H1 (cell line): Measurements from ENCODE around the gene PTPRE. TPM values are rescaled to one million over a fixed set of nuclear protein-coding genes. Genes with fewer than 3 reads are reported as not detected.

Experiments used
- CTCF ChIA-PET: fragments of 300-600 bp; sonication (Branson Sonifier 250); formaldehyde crosslinking; loops from one replicate; lab custom pipeline; 2021; ENCODE audit not compliant: partially characterized antibody; lab: Charles Lee
- POLR2A ChIA-PET: fragments of 300-600 bp; sonication (Branson Sonifier 250); formaldehyde crosslinking; loops from one replicate; lab custom pipeline; 2021; ENCODE audit warnings: inconsistent platforms; ENCODE audit not compliant: partially characterized antibody; lab: Charles Lee
- DNase-seq, 2 experiments: peaks; one replicate each; pipeline versions ENCODE4 v3.0.0 to v3.0.0-alpha.2; 2010 to 2022; ENCODE audit warnings: low spot score in 2 of 2, low read depth in 1 of 2, mixed read lengths in 1 of 2
- FAIRE-seq: peaks from 2 replicates; lab custom pipeline; 2011; peaks lifted over from hg19 to GRCh38; lab: Jason Lieb, UNC
- H2AFZ ChIP-seq: 2 replicates; pipeline ENCODE4 v1.8.1; 2012; ENCODE audit warnings: low read length, inconsistent platforms
- H2AK5ac ChIP-seq: 2 replicates; pipeline ENCODE4 v1.6.1; 2013; ENCODE audit warnings: low read depth, low read length
- H2BK120ac ChIP-seq: replicated peaks from 2 replicates; pipeline ENCODE3; 2013; ENCODE audit warnings: low read depth, low read length, inconsistent platforms
- H2BK12ac ChIP-seq: 2 replicates; pipeline ENCODE4 v1.6.1; 2013; ENCODE audit warnings: low read depth, low read length
- H2BK15ac ChIP-seq: 2 replicates; pipeline ENCODE4 v1.6.1; 2013; ENCODE audit warnings: low read length
- H2BK20ac ChIP-seq: 2 replicates; pipeline ENCODE4 v1.6.1; 2013; ENCODE audit warnings: low read length
- H2BK5ac ChIP-seq: 2 replicates; pipeline ENCODE4 v1.6.1; 2013; ENCODE audit warnings: low read depth, low read length
- H3K14ac ChIP-seq: 2 replicates; pipeline ENCODE4 v1.6.1; 2013; ENCODE audit warnings: inconsistent platforms; ENCODE audit not compliant: insufficient read length
- H3K18ac ChIP-seq: 2 replicates; pipeline ENCODE4 v1.6.1; 2013; ENCODE audit warnings: low read length; ENCODE audit errors: extremely low read depth
- H3K23ac ChIP-seq: 2 replicates; pipeline ENCODE4 v1.6.1; 2013; ENCODE audit warnings: inconsistent platforms; ENCODE audit not compliant: insufficient read length
- H3K23me2 ChIP-seq: 2 replicates; pipeline ENCODE4 v1.6.1; 2013; ENCODE audit warnings: low read depth, low read length
- H3K27ac ChIP-seq: 2 replicates; pipeline ENCODE4 v1.6.1; 2011; ENCODE audit warnings: low read depth, low read length, inconsistent platforms
- H3K27me3 ChIP-seq, 4 experiments: replicated peaks in 1 of 4; 1 replicate in 1 of 4; 2 replicates in 3 of 4; pipeline versions ENCODE4 v1.6.1 to v1.8.1; 2011 to 2013; ENCODE audit warnings: low read length in 3 of 4, mild to moderate bottlenecking in 3 of 4, inconsistent platforms in 2 of 4, mixed read lengths in 2 of 4, moderate library complexity in 1 of 4; ENCODE audit not compliant: control insufficient read depth in 3 of 4, insufficient read depth in 3 of 4; ENCODE audit errors: extremely low read depth in 1 of 4
- H3K36me3 ChIP-seq, 4 experiments: 2 replicates each; pipeline versions ENCODE4 v1.6.1 to v1.8.1; 2011 to 2013; ENCODE audit warnings: mild to moderate bottlenecking in 4 of 4, low read length in 3 of 4, moderate library complexity in 2 of 4, control low read depth in 1 of 4, inconsistent platforms in 1 of 4; ENCODE audit not compliant: insufficient read depth in 4 of 4, control insufficient read depth in 2 of 4
- H3K4ac ChIP-seq: replicated peaks from 2 replicates; pipeline ENCODE3; 2013; ENCODE audit warnings: low read length, low read depth, mixed read lengths, inconsistent platforms; ENCODE audit not compliant: insufficient read length
- H3K4me1 ChIP-seq, 4 experiments: replicated peaks in 1 of 4; 1 replicate in 1 of 4; 2 replicates in 3 of 4; pipeline versions ENCODE4 v1.6.1 to v1.8.1; 2011 to 2013; ENCODE audit warnings: low read length in 3 of 4, inconsistent platforms in 2 of 4, mixed read lengths in 1 of 4; ENCODE audit not compliant: insufficient read depth in 4 of 4, control insufficient read depth in 3 of 4
- H3K4me2 ChIP-seq, 2 experiments: 2 replicates each; pipeline versions ENCODE4 v1.6.1 to v1.8.1; 2011 to 2013; ENCODE audit warnings: low read depth in 2 of 2, low read length in 2 of 2, control low read depth in 1 of 2, inconsistent platforms in 1 of 2, mild to moderate bottlenecking in 1 of 2; ENCODE audit not compliant: insufficient read depth in 1 of 2
- H3K4me3 ChIP-seq, 4 experiments: fragments of 200-600, 300-600 bp in 1 of 4; sonication (generic), shearing (Covaris generic), sonication (Bioruptor Twin) in 1 of 4; 2 replicates each; pipeline versions ENCODE4 v1.5.1 to v1.8.1; 2011 to 2016; ENCODE audit warnings: low read length in 4 of 4, low read depth in 3 of 4, control low read depth in 2 of 4, inconsistent platforms in 2 of 4, mild to moderate bottlenecking in 2 of 4, mixed read lengths in 1 of 4, moderate library complexity in 1 of 4; ENCODE audit not compliant: insufficient read depth in 2 of 4; ENCODE audit errors: extremely low read depth in 1 of 4
- H3K56ac ChIP-seq: replicated peaks from 2 replicates; pipeline ENCODE3; 2013; ENCODE audit warnings: low read depth, mild to moderate bottlenecking, mixed read lengths, low read length, inconsistent platforms; ENCODE audit not compliant: insufficient read length
- H3K79me1 ChIP-seq: 2 replicates; pipeline ENCODE4 v1.6.1; 2013; ENCODE audit warnings: low read depth, low read length, control low read depth
- H3K79me2 ChIP-seq, 2 experiments: 2 replicates each; pipeline versions ENCODE4 v1.6.1 to v1.8.1; 2012 to 2013; ENCODE audit warnings: low read length in 2 of 2, mild to moderate bottlenecking in 2 of 2, inconsistent platforms in 1 of 2; ENCODE audit not compliant: insufficient read depth in 2 of 2, control insufficient read depth in 1 of 2
- H3K9ac ChIP-seq, 4 experiments: replicated peaks in 1 of 4; 1 replicate in 1 of 4; 2 replicates in 3 of 4; pipeline versions ENCODE4 v1.6.1 to v1.8.1; 2011 to 2013; ENCODE audit warnings: low read depth in 3 of 4, low read length in 3 of 4, control low read depth in 2 of 4, mild to moderate bottlenecking in 2 of 4, moderate library complexity in 2 of 4, inconsistent platforms in 1 of 4; ENCODE audit errors: extremely low read depth in 1 of 4
- H3K9me3 ChIP-seq, 2 experiments: 2 replicates each; pipeline versions ENCODE4 v1.6.1 to v1.8.1; 2012 to 2013; ENCODE audit warnings: mild to moderate bottlenecking in 2 of 2, moderate library complexity in 2 of 2, control low read depth in 1 of 2, inconsistent platforms in 1 of 2, low read depth in 1 of 2, low read length in 1 of 2, mixed read lengths in 1 of 2; ENCODE audit not compliant: insufficient read depth in 2 of 2
- H4K20me1 ChIP-seq, 2 experiments: replicated peaks in 1 of 2; 2 replicates each; pipeline versions ENCODE3 to v1.8.1; 2011 to 2013; ENCODE audit warnings: inconsistent platforms in 2 of 2, low read length in 2 of 2, mild to moderate bottlenecking in 1 of 2; ENCODE audit not compliant: insufficient read depth in 2 of 2, control insufficient read depth in 1 of 2
- H4K5ac ChIP-seq: 2 replicates; pipeline ENCODE4 v1.6.1; 2013; ENCODE audit warnings: low read length, low read depth, mixed read lengths, inconsistent platforms; ENCODE audit not compliant: insufficient read length
- H4K8ac ChIP-seq: 2 replicates; pipeline ENCODE4 v1.8.0; 2013; ENCODE audit warnings: mild to moderate bottlenecking, moderate library complexity, low read length, inconsistent platforms; ENCODE audit not compliant: insufficient read depth; ENCODE audit errors: extremely low read depth
- H4K91ac ChIP-seq: replicated peaks from 2 replicates; pipeline ENCODE3; 2013; ENCODE audit warnings: low read length, mixed read lengths, inconsistent platforms; ENCODE audit not compliant: insufficient read length
- BRCA1 ChIP-seq: IDR thresholded peaks from 2 replicates; pipeline ENCODE4 v1.6.1; 2012; ENCODE audit warnings: low read depth, low read length, improper control_type of control experiment
- CHD2 ChIP-seq: IDR thresholded peaks from 2 replicates; pipeline ENCODE4 v1.6.1; 2012; ENCODE audit warnings: low read length, improper control_type of control experiment
- E2F6 ChIP-seq: IDR thresholded peaks from 2 replicates; pipeline ENCODE4 v1.6.1; 2012; ENCODE audit warnings: inconsistent platforms
- EGR1 ChIP-seq: IDR thresholded peaks from 2 replicates; pipeline ENCODE4 v1.6.1; 2011; ENCODE audit warnings: low read depth, low read length, borderline replicate concordance
- EZH2 ChIP-seq: fragments of 200-600 bp; sonication (generic); IDR thresholded peaks from 2 replicates; pipeline ENCODE4 v1.7.1; 2012; ENCODE audit warnings: low read depth, mild to moderate bottlenecking, moderate library complexity, low read length, inconsistent platforms; ENCODE audit not compliant: severe bottlenecking
- KDM1A ChIP-seq: fragments of 200-600, 300-600 bp; sonication (generic); IDR thresholded peaks from 2 replicates; pipeline ENCODE4 v1.7.1; 2016; ENCODE audit warnings: mild to moderate bottlenecking, low read length, borderline replicate concordance
- KDM5A ChIP-seq: fragments of 200-600 bp; IDR thresholded peaks from 2 replicates; pipeline ENCODE4 v1.7.1; 2012; ENCODE audit warnings: mild to moderate bottlenecking, low read length, inconsistent platforms, mixed read lengths
- MAFK ChIP-seq: IDR thresholded peaks from 2 replicates; pipeline ENCODE4 v1.6.1; 2012; ENCODE audit warnings: low read depth, mild to moderate bottlenecking, improper control_type of control experiment, low read length
- NANOG ChIP-seq: IDR thresholded peaks from 2 replicates; pipeline ENCODE4 v1.6.1; 2011; ENCODE audit warnings: low read length, low read depth, mild to moderate bottlenecking, inconsistent platforms; ENCODE audit not compliant: insufficient read depth, poor library complexity, severe bottlenecking
- RFX5 ChIP-seq: IDR thresholded peaks from 2 replicates; pipeline ENCODE4 v1.6.1; 2011; ENCODE audit warnings: low read depth, low read length, improper control_type of control experiment, borderline replicate concordance
- RNF2 ChIP-seq: fragments of 200-900, 300-1000 bp; sonication (generic); IDR thresholded peaks from 2 replicates; pipeline ENCODE4 v1.7.1; 2016; ENCODE audit warnings: borderline replicate concordance, low read depth, mild to moderate bottlenecking, antibody characterized with exemption, low read length; ENCODE audit not compliant: poor library complexity, severe bottlenecking; ENCODE audit errors: missing control alignments
- RXRA ChIP-seq: IDR thresholded peaks from 2 replicates; pipeline ENCODE4 v1.6.1; 2011; ENCODE audit warnings: low read depth, mild to moderate bottlenecking, low read length, moderate library complexity; ENCODE audit not compliant: insufficient read depth
- SIRT6 ChIP-seq: IDR thresholded peaks from one replicate; pipeline ENCODE4 v1.7.1; 2012; ENCODE audit warnings: low read length, inconsistent platforms
- TCF12 ChIP-seq: IDR thresholded peaks from 2 replicates; pipeline ENCODE4 v1.6.1; 2011; ENCODE audit warnings: low read depth, mild to moderate bottlenecking, low read length
- ZNF274 ChIP-seq: IDR thresholded peaks from 2 replicates; pipeline ENCODE4 v1.7.0; 2012; ENCODE audit warnings: low read length, borderline replicate concordance; ENCODE audit errors: extremely low read depth
- polyA plus RNA-seq, 7 experiments: library from polyadenylated mRNA; depleted of rRNA in 3 of 7; stranded (reverse) in 5 of 7; unstranded in 2 of 7; fragments of >200 nt in 5 of 7; fragments of 200-250 nt in 2 of 7; gene quantifications; 1 replicate in 5 of 7; 2 replicates in 1 of 7; 4 replicates in 1 of 7; pipeline versions ENCODE4 v1.2.1 to v1.2.3, GENCODE V29; 2011 to 2013; ENCODE audit warnings: missing spikeins in 2 of 7, mixed read lengths in 2 of 7
- total RNA-seq: library from RNA; stranded (reverse); fragmentation: NEBNext Ultra II Directional; extraction: Animal tissue kit (Norgen Biotek cat#: 25700); gene quantifications from 2 replicates; pipeline ENCODE4 v1.2.1, GENCODE V29; 2021

The PTPRE gene
- total and polyA plus RNA-seq, 2 of the 8 experiments (the other 6 are each of a cell fraction or from before 2014, with no cell fraction given), result 0.33 to 0.54 TPM

- DNase-seq, result no peak
- TF ChIP-seq KDM5A (no peak), MAFK (no peak), RXRA (no peak), RFX5 (no peak), SIRT6 (no peak), EZH2 (no peak), BRCA1 (no peak), KDM1A (no peak), EGR1 (no peak), ZNF274 (no peak), TCF12 (no peak), CHD2 (no peak), RNF2 (no peak), NANOG (no peak), E2F6 (no peak)
Measured at GRCh38 chr10:127892743-127893142, 14.2 kb upstream of the PTPRE start, which contains the start of gene CLRN3. CLRN3 (minus strand) TSS chr10:127892941; CDS start chr10:127892784, 157 bp downstream.

More at GRCh38 chr10:127892743-127893142, 14.2 kb upstream of the PTPRE start, which contains the start of gene CLRN3:
- no peak within 1 kb of the TSS for H2BK120ac ChIP-seq
- H3K79me2 ChIP-seq, result no peaks in the 10 kb centered on the region
- no peak within 1 kb of the TSS for H4K5ac ChIP-seq
- FAIRE-seq, result no peak
- no peak within 1 kb of the TSS for H3K4me2 ChIP-seq
- no peak within 1 kb of the TSS for H2AFZ ChIP-seq
- H3K79me1 ChIP-seq, result no peaks in the 10 kb centered on the region
- no peaks in the 10 kb centered on the region for H3K9me3 ChIP-seq
- H3K56ac ChIP-seq, result no peak within 1 kb of the TSS
- no peak within 1 kb of the TSS for H2BK15ac ChIP-seq
- no peak within 1 kb of the TSS for H2BK20ac ChIP-seq
- no peaks in the 10 kb centered on the region for H3K36me3 ChIP-seq
- H3K4me1 ChIP-seq, result no peaks in the 10 kb centered on the region
- H4K8ac ChIP-seq, result no peak within 1 kb of the TSS
- H2BK12ac ChIP-seq, result no peak within 1 kb of the TSS
- H4K91ac ChIP-seq, result no peak within 1 kb of the TSS
- CTCF ChIA-PET, result interaction anchor here (1.9 kb wide), 1 partner anchor 14 kb away, joined by 7 read pairs; the partner anchor contains the start of gene PTPRE
- no peaks in the 10 kb centered on the region for H4K20me1 ChIP-seq
- no peak within 1 kb of the TSS for H3K23ac ChIP-seq
- H2BK5ac ChIP-seq, result no peak within 1 kb of the TSS
- H3K14ac ChIP-seq, result no peak within 1 kb of the TSS
- H3K18ac ChIP-seq, result no peak within 1 kb of the TSS
- H2AK5ac ChIP-seq, result no peak within 1 kb of the TSS
- POLR2A ChIA-PET, result no interaction called here
- no peak within 1 kb of the TSS for H3K9ac ChIP-seq
- H3K4ac ChIP-seq, result no peak within 1 kb of the TSS
- H3K4me3 ChIP-seq, result no peak within 1 kb of the TSS
- no peaks in the 10 kb centered on the region for H3K23me2 ChIP-seq
- no peak within 1 kb of the TSS for H3K27ac ChIP-seq
- no peaks in the 10 kb centered on the region for H3K27me3 ChIP-seq
